Fibroblast of pulmonary artery (primary cell): Measurements from ENCODE around the gene AGAP9.
"Not testable (repeated sequence)": the region's sequence is repeated elsewhere in the genome, so short reads cannot be mapped to it uniquely, and the experiment has no call there.

ENCODE experiments used
- DNase-seq: peaks from one replicate; pipeline ENCODE4 v3.0.0-alpha.2; 2010; ENCODE audit warnings: low read depth
- H3K4me3 ChIP-seq: replicated peaks from 2 replicates; pipeline ENCODE4 v1.5.1; 2011; ENCODE audit warnings: low read depth, mild to moderate bottlenecking, control low read depth, low read length, moderate library complexity

The AGAP9 gene

GRCh38 chr10:47523475-47523874 is at the start of gene AGAP9:
Gene AGAP9, minus strand, starts transcription at chr10:47523638. Its CDS starts 112 bp downstream, at chr10:47523526.
- H3K4me3 ChIP-seq, DNase-seq: not testable (repeated sequence)

- DNase-seq: not testable (repeated sequence)
Observed at GRCh38 chr10:47571138-47571912, 47.9 kb upstream of the AGAP9 start.

GRCh38 chr10:47566757-47567156 is 43.3 kb upstream of the AGAP9 start:
- H3K4me3 ChIP-seq, DNase-seq: not testable (repeated sequence)

More at GRCh38 chr10:47571138-47571912, 47.9 kb upstream of the AGAP9 start:
- H3K4me3 ChIP-seq: not testable (repeated sequence)

- not testable (repeated sequence) for DNase-seq, H3K4me3 ChIP-seq
Observed at GRCh38 chr10:47566108-47566699, 42.8 kb upstream of the AGAP9 start.

GRCh38 chr10:47565517-47565920 is 42.1 kb upstream of the AGAP9 start:
- DNase-seq, H3K4me3 ChIP-seq: not testable (repeated sequence)

GRCh38 chr10:47564953-47565352 is 41.5 kb upstream of the AGAP9 start:
- H3K4me3 ChIP-seq, DNase-seq: not testable (repeated sequence)

GRCh38 chr10:47564318-47564717 is 40.9 kb upstream of the AGAP9 start:
- DNase-seq, H3K4me3 ChIP-seq: not testable (repeated sequence)

GRCh38 chr10:47560452-47560851 is 37.0 kb upstream of the AGAP9 start:
- not testable (repeated sequence) for H3K4me3 ChIP-seq, DNase-seq

- H3K4me3 ChIP-seq, DNase-seq: not testable (repeated sequence)
Observed at GRCh38 chr10:47559718-47560308, 36.4 kb upstream of the AGAP9 start.

- H3K4me3 ChIP-seq: not testable (repeated sequence)
- peak; percentile 57 for DNase-seq
Observed at GRCh38 chr10:47558109-47558508, 34.7 kb upstream of the AGAP9 start.

GRCh38 chr10:47557616-47558015 is 34.2 kb upstream of the AGAP9 start:
- not testable (repeated sequence) for DNase-seq, H3K4me3 ChIP-seq

- not testable (repeated sequence) for H3K4me3 ChIP-seq, DNase-seq
Observed at GRCh38 chr10:47555334-47555733, 31.9 kb upstream of the AGAP9 start.

- DNase-seq, H3K4me3 ChIP-seq: not testable (repeated sequence)
Observed at GRCh38 chr10:47554552-47554951, 31.1 kb upstream of the AGAP9 start.

GRCh38 chr10:47553860-47554247 is 30.4 kb upstream of the AGAP9 start:
- DNase-seq: peak; percentile 9
- H3K4me3 ChIP-seq: peak overlapping the region; percentile 54

- peak; percentile 86 for DNase-seq
- H3K4me3 ChIP-seq: peak overlapping the region; percentile 72
Observed at GRCh38 chr10:47553214-47553859, 29.9 kb upstream of the AGAP9 start.

- peak; percentile 68 for DNase-seq
- H3K4me3 ChIP-seq: peak overlapping the region; percentile 72
Observed at GRCh38 chr10:47552719-47553118, 29.3 kb upstream of the AGAP9 start.

GRCh38 chr10:47547286-47547685 is 23.8 kb upstream of the AGAP9 start:
- not testable (repeated sequence) for DNase-seq, H3K4me3 ChIP-seq

- DNase-seq, H3K4me3 ChIP-seq: not testable (repeated sequence)
Observed at GRCh38 chr10:47536430-47536829, 13.0 kb upstream of the AGAP9 start.

GRCh38 chr10:47502313-47502712 is 21.1 kb downstream of the AGAP9 start:
- H3K4me3 ChIP-seq, DNase-seq: not testable (repeated sequence)
